ENCODE results near the gene SNX24.

DNA sequence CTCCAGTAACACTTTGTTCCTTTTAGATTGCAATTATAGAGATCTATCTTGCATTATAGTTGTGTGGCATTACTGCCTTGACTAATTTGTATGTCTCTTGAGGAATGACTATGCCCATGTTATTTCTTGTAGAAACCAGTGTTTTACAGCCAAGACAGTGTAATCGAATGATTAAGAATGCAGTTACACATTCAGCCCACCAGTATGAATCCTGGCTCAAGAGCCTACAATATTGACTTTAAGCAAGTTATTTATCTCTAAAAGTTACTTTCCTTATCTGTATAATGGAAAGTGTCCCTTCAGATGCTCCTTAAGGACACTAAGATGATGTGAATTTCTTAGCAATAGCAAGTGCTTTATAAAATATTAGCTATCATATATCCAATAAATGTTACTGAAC, 9.7 kb upstream of the SNX24 start:
- TF ChIP-seq EZH2 (IDR thresholded peaks at IDR 0.05; ENCODE audit: borderline replicate concordance, low read depth, low read length, severe bottlenecking) = no peak
- TF ChIP-seq, protein P1, sequence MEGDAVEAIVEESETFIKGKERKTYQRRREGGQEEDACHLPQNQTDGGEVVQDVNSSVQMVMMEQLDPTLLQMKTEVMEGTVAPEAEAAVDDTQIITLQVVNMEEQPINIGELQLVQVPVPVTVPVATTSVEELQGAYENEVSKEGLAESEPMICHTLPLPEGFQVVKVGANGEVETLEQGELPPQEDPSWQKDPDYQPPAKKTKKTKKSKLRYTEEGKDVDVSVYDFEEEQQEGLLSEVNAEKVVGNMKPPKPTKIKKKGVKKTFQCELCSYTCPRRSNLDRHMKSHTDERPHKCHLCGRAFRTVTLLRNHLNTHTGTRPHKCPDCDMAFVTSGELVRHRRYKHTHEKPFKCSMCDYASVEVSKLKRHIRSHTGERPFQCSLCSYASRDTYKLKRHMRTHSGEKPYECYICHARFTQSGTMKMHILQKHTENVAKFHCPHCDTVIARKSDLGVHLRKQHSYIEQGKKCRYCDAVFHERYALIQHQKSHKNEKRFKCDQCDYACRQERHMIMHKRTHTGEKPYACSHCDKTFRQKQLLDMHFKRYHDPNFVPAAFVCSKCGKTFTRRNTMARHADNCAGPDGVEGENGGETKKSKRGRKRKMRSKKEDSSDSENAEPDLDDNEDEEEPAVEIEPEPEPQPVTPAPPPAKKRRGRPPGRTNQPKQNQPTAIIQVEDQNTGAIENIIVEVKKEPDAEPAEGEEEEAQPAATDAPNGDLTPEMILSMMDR (IDR thresholded peaks at IDR 0.05; ENCODE audit: borderline replicate concordance, extremely low read depth, low read length, poor library complexity, severe bottlenecking) = no peak

Measured in DND-41 (cell line).